Activated gamma-delta T cell treated with Interleukin-2 at 50 U/mL for 16 hours (primary cell): ENCODE measurements around the gene TRIM66.

Experiments
- DNase-seq: peaks from one replicate; pipeline ENCODE4 v3.0.0-alpha.2; 2020

TRIM66 gene

DNA sequence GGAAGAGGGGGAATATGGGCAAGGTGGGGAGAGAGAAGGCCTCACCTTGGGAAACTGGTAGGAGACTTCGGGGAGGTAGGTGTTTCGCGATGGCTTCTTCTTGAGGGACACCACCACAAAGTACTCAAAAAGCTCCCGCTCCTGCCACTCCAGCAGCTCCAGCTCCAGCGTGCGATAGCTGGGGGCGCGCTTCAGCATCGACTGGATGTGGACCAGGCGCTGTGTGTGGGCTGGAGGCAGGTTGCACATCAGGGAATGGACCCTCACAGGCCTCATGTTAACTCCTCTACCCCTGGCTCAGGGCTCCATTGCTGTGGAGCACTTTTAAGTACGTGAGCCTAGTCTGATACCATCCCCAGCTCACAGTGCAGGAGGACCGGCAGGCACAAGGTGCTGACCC, 30.0 kb upstream of the TRIM66 start:
- no peak for DNase-seq

DNA sequence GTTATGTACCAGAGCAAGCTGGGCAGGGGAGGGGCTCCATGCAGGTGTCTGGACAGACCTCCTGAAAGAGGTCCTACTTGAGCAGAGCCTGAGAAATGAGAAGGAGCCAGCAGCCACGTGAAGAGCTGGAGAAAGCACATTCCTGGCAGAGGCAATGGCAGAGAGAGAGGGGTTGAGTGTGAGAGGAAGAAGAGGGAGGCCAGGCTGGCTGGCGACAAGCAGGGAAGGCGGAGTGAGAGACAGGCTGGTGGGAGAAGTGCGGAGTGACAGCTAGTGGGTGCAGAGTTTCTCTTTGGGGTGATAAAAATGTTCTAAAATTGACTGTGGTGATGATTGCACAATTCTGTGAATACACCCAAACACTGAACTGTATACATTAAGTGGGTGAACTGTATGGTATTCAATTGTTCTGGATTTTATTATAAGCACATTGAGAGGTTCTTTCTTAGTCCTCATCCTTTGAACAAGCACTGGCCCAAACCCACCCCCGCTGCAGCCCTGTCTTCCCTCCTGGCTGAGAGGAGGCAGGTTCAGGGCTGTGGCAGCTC, 29.5 kb upstream of the TRIM66 start:
- no peak for DNase-seq

DNA sequence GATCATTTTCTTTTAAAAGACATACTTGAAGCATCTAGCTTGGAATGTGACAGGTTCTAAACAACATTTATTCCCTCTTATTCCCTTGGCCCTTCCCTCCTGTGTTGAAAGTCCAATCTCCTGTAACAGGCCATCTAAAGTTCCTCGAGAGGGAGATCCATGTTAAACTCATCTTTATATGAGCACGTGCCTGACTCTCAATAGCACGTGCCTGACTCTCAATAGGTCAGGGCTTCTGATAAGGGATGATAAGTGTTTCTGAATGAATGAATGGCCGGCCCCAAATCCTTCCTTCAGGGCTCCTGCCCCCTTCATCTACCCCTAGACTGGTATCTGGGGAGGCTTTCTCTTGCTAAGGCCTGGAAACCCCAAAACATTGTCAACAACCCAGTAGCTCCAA, 27.3 kb upstream of the TRIM66 start:
- DNase-seq: no peak

DNA sequence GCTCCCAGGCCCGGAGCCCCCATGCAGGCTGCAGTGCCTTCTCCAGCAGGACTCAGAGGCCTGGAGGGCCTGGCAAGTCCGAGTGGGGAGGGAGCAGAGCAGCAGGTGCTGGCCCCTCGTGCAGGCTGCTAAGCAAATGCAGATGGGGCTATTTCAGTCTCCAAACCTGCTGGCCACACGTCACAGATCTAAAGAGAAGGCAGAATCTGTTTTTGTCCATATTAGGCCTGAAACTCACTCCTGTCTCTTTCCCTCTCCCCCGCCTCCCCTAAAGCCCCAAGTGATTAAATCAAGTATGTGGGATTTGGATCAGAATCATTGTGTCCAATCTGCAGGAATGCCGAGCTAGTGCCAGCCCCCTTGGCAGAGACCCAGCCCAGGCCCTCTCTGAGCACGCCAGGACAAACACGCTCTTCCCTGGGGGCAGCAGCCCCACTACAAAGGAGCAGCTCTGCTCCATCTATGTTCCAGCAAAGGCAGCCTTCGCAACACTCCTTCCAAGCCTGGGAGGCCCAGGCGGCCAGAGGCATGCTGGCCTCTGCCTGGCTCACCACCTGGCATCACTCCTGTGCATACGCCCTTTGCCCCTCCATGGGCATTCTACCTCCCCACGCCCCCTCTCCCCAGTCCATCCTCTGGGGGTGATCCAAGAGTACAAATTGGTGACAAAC, 26.7 kb upstream of the TRIM66 start:
- DNase-seq: no peak

DNA sequence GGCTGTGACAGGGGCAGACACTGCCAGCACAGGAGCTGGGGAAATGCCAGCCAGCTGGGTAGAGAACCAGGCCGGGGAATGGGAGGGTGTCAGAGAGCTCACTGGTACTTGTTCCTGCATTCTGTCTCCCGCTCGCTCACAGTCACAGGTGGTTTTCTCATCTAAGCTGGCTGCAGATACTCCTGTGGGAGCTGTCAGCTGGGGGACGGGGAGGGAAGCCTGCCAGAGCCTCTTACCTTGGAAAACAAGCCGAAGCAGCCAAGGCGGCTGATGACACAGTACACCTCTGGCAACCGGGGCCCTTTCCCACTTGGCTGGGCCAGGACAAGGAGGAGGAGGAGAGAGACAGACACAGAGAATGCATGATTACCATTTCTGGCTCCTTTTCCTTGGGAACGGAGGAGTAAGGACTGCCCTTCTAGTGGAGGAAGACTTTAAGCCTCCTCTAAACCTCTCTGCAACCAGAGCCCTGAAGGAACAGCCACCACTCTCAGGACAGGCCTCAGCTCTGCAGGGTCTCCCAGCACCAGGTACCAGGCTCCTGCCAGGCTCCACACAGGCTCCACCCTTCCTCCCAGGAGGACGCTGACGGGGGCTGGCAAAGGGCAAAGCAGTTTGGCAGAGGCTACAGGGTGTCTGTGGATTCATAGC, 25.2 kb upstream of the TRIM66 start:
- DNase-seq: no peak

DNA sequence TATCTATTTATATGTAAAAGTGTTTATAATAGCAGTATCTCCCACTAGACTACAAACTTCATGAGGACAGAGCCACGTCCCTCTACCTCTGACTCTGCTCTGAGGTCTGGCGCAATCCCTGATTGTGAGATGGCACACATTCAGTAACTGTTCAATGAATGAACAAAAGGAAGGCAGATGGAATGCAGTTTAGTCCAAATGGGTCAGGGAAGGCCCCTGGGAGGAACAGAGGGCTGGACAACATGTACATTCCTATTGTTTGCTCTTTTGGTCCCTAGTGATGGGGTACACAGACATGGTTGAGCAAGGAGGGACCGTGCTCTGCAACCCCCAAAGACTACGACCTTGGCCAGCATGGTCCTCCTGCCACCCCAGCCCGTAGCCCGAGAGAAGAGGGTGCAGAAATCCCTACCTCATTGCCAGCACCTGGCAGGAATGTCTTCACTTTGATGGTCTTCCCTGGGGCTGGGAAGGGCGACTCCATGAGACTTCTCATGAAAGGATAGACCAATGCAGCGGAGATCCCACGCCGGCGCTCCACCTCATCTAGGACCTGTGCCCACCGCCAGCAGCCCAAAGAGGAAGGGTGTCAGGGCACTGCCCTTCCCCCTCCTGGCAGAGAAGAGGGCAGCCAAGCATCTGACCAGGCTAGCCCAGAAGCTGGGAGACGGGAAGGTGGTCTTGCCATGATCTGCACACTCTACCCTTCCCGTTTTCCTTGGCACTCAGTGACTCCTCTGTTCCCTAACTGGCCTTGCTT, 24.4 kb upstream of the TRIM66 start:
- no peak for DNase-seq

DNA sequence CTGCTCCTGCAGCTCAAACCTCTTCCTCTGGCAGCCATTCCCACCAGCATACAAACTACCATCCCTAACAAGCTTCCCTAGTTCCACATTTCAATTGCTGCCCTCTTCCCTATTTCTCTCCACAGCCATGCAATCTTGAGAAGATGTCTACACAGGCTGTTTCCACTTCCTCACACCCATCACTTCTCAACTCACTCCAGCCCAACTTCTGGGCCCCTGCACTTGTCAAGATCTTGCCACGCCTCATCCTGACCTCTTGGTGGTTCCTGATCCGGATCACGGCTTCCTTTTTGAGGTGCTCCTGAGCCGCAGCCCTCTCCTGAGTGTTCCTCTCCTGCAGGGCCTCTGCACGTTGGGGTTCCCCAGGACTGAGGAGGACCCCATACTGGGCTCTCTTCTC, 22.7 kb upstream of the TRIM66 start:
- no peak for DNase-seq

DNA sequence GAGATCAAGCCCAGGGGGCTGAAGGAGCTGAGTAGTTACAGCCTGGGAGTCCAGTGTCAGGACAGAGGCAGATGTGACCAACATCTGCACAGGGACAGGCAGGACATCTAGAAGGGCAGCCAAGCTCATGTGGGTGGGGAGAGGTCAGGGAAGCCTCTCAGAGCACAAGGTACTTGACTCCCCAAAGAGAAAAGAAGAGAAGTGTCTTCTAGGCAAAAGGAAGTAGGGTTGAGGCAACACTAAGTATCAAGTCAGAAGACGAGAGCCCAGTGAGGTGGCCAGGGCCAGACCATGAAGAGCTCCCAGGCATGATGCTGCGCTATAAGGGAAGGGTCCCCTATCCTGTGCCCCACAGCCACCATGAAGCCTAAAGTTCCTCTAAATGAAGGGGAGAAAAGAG, 21.7 kb upstream of the TRIM66 start:
- no peak for DNase-seq

DNA sequence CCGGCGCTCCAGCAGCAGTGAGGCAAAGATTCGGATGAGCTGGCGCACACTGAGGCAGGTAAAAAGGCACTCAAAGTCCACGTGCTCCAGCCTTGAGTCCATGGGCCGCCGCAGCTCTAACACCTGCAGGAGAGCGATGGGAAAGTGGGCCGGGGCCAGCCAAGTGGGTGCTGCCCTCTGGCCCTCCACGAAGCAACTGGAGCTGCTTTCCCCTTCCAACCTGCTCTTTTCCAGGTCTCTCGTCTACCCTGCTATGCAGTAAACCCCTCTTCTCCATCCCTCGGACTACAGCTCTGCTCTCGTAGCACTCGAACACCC, 20.1 kb upstream of the TRIM66 start:
- no peak for DNase-seq

DNA sequence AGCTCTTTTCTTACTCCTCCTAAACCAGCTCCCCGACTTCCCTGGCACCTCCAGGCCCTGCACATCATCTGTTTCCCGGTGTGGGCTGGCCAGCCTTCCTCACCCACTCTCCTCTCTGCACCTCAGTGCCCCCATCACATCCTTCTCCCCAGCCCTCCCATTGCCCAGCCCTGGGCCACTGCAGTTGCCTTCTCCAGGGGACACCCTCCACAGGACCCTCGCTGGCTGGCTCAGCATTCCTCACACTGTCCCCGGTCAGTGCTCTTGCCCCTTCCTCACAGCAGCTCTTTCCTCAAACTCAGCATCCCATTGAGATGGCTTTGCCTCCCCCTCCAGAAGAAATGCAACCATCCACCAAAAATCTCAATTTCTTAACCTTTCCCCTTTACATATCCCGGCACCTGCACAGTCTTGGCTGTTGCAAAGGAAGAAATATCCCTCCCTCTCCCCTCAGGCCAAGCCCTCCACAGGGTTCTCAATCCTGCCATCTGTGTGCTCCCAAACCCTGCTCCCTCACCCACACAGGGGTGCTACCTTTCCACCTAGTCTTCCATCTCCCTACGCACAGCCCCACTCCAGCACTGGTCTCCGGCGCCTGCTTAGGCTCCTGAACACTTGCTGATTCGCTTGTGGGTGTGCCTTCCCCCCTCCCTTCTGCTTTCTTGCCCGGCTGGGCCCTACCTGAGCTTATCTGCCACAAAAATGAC, 19.6 kb upstream of the TRIM66 start:
- no peak for DNase-seq

DNA sequence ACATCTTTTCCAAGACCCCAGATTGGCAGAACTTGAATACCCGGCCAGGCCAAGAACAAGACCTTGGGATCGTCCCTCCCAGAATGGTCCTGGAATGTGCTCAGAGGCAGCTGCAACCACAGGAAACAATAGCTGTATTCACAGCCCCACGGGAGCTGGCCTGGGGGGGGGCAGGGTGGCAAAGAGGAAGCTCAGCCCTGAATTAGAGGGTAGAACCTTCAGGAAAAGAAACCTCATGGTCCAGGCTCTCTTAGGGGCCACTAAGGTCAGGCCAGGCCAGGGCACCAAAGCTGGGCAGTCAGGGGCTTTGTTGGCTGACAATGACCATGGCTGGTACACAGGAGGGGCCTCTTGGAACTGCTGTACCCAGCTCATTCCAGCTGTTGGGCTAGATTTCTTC, 17.4 kb upstream of the TRIM66 start:
- no peak for DNase-seq

DNA sequence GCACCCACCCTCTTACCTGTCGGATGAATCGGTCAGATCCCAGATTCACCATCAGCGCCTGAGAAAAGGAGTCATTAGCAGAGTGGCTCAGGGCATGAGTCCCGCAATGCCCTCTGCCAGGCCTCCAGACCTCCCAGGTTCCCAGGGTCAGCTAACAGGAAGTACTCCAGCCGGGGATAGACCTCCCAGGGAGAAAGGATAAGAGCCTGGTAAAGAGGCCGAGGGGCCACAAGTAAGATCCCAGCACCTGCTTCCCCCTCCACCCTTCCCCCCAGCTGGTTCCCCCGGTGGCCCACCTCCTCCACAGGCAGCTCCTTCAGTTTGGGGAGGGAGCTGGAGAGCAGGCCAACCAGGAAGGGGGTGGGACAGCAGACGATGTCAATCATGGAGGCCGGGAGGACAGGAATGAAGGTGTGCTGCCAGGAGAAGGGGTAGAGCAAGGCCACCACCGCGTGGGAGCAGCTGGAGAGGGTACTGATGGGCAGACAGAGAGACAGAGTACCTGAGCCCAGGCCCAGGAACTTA, 16.5 kb upstream of the TRIM66 start:
- DNase-seq: no peak

DNA sequence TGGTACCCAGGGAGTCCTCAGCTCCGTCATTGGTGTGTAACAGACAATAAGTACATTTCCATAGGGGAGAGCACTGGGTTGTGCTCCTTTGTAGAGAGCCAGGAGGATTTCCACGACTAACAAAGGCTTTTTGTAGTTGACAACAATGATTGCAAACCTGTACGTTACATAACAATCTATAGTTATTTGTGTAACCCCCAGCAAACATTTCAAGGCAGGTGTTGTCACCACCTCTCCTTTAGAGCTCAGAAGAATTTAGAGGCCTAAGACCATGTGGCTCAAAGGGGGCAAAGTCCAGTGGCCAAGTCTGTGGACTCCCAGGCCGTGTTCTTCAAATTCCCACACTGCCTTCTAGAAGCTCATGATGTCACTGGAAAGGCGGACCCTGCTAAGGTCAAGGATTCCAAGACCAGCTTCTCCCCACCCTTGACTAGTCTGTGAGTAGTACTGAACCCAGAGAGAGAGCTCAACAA, 15.9 kb upstream of the TRIM66 start:
- no peak for DNase-seq

DNA sequence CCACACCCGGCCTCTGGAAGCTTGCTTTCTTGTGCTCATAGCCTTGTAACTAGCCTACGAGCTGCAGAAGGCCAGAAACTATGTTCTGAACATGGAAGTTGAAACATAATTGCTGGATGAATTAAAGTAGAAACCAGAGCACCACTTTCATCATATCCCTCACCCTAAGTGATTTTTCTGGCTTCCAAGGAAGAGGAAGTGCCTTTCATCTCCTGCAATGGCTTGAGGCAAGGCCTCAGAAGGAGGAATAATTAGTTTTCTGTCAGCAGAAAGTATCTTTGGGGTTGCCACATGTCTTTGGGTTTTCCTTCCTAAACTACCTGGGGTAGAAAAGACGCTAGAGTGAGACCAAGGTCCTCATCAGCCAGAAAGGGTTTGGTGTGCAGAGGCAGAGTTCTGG, 14.6 kb upstream of the TRIM66 start:
- DNase-seq: no peak

DNA sequence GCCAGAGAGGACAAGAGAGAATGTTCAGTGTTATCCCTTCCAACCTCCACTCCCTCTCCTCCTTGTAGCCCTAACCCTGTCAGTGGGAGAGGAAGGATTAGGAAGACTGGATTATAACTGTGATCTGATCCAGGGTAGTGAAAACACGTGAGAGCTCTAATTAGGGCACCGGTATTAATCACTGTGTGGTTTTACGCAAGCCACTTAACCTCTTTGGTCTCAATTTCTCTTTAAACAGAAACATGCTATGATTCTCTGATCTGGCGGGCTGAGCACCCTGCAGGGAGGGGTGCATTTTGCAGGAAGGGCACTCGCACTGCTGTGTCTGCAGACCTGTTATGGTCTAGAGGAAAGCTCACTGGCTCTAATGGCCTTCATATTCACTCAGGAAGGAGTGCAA, 11.7 kb upstream of the TRIM66 start:
- no peak for DNase-seq

DNA sequence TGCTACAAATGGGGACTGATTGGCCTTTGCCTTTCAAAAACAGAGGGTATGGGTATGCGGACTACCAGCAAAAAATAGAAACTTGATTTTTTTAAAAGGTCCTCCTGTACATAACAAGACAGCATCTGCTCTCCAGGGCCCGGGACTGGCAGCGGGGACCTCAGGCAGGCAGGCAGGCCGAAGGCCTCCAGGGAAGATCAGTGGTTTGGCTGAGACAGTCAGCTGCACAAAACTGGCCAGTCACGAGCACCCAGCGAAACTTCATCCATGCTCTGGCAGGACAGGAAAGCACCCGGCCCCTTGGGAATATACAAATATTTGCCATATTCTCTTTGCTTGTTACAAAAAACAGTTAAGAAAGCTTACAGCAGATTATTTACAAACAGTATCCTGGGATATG, 11.1 kb upstream of the TRIM66 start:
- DNase-seq: no peak

DNA sequence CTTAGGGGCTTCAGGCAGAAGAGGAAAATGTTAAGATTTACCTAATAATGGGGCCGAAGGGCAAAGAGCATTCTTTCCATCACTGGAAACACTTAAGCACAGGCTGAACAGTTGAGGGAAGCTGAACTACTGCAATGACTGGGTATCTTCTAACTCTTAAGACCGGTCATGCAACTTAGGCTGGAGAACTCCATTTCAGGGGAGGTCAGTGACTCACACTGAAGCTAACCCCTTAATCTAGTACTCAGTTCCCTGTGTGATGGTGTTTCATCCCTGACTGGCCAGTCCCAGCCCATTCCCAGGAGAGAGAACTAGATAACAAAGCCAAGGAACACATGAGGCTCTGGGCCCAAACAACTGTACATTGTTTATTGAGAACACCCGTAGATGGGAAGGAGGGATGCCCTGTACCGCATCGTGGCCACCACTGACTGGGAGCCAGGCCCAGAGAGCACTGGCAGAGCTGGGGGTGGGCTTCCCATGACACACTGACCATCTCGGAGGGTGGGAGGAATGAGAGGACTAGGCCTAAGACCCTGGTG, 10.6 kb upstream of the TRIM66 start:
- no peak for DNase-seq

DNA sequence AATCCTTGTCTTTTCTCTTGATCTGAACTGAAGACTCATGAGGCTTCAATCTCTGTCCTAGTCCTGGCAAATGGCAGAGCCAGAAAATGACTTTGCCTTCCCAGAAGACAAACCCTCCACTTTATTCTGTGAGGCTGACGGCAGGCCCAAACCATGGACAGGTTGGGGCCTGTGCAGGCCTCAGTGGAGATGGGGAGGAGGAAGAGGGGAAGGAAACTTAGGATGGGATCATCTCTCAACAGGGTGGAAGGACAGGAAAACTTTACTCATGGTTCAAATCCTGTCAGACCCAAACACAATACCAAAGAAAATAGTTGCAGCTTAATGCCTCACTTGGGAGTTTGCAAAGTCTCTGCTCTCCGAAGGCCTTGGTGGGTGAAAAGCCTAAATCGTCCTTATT, 10.0 kb upstream of the TRIM66 start:
- no peak for DNase-seq

DNA sequence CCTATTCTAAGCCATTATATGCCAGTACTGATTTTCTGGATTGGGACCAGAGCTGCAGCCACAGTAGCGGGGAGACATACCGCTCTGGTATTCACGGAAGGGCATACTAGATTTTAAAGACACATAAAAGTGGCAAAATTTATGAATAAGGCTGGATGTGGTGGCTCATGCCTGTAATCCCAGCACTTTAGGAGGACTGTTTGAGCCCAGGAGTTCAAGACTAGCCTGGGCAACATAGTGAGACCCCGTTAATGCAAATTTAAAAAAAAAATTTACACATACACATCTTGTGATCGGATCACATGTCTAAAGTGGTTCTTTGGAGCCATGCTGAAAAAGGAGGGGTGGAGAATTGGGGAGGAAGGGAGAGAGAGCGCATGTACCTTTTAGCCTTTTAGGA, 9.1 kb upstream of the TRIM66 start:
- no peak for DNase-seq

DNA sequence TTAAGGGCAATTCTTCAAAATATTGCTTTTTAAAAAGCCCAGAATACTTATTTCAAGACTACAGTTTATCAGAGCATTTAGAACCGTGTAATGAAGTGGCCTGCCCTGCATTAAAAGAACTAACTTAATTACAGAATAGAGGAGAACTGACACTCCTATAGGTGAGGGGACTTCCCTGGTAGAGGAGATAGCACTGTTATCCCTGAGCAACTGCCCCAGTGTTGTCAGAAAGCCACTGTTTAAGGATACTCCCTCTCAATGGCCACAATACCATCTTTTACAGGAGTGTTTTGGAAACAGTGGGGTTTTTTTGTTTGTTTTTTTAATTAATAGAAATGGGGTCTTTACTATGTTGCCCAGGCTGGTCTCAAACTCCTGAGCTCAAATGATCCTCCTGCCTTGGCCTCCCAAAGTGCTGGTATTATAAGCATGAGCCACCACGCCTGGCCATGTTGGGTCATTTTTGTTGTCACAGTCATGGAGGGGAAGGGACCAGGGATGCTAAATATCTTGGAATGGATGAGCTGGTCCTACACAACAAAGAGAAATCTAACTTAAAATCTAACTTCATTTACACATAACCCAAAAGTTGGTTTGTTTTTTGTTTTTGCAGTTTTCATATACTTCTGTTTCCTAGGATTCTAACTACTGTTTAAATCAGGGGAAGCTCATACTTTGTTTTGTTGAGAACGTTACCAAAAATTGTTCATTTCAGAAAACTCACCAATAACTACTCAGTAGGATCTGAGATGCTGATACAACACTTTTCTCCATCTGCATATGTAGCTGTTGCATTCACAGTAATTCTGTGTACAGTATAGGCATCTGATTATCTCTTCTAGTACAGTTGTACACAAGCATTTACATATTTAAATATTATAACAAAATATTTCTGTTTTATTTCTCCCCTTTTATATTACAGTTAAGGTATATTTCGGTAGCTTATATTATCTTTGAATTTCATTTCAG, 8.2 kb upstream of the TRIM66 start:
- no peak for DNase-seq

DNA sequence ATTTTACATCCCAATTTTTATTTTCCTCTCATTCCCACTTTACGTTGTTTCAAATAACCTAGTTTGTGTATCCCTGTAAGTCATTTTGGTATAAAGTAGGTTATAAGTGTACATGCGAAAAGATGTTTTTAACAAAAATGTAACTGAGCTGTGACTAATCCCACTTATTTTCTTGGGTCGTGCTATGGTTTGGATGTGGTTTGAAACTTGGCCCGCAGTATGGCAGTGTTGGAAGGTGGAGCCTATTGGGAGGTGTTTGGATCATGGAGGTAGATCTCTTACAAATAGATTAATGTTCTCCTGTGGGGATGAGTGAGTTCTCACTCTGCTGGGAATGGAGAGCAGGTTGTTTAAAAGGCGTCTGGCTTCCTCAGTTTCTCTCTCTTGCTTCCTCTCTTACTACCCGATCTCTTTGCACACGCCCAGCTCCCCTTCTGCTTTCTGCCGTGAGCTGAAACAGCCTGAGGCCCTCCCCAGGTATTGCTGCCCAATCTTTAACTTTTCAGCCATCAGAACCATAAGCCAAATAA, 7.3 kb upstream of the TRIM66 start:
- no peak for DNase-seq
